Endothelial cell of umbilical vein (primary cell): Measurements from ENCODE around the gene OCA2. TPM values are rescaled to one million over a fixed set of nuclear protein-coding genes. Genes with fewer than 3 reads are reported as not detected.

ENCODE experiments used
- BruUV-seq: library from RNA; stranded (reverse); fragments of 400-500 nt; replicated peaks from 2 replicates; lab custom pipeline; 2021; lab: Mats Ljungman, UMichigan
- CTCF ChIA-PET: fragments of 300-600, 350-600 bp; sonication (Branson Sonifier 250); formaldehyde crosslinking; loops from one replicate; lab custom pipeline; 2021; ENCODE audit warnings: antibody characterized with exemption, inconsistent platforms; lab: Charles Lee
- POLR2A ChIA-PET: fragments of 300-600, 350-600 bp; sonication (Branson Sonifier 250); formaldehyde crosslinking; loops from one replicate; lab custom pipeline; 2021; ENCODE audit warnings: antibody characterized with exemption, inconsistent platforms; lab: Charles Lee
- DNase-seq: peaks from one replicate; pipeline ENCODE4 v3.0.0-alpha.2; 2011; ENCODE audit warnings: low read depth, low spot score
- FAIRE-seq: peaks from 2 replicates; lab custom pipeline; 2011; peaks lifted over from hg19 to GRCh38; lab: Jason Lieb, UNC
- H2AFZ ChIP-seq: 2 replicates; pipeline ENCODE4 v1.6.0; 2012; ENCODE audit warnings: low read depth, low read length, control low read depth, inconsistent platforms
- H3K27ac ChIP-seq: 2 replicates; pipeline ENCODE4 v1.5.1; 2011; ENCODE audit warnings: low read depth, mild to moderate bottlenecking, control low read depth, low read length, moderate library complexity; ENCODE audit not compliant: insufficient read depth
- H3K27me3 ChIP-seq, 2 experiments: 2 replicates each; pipeline versions ENCODE4 v1.6.0 to v1.6.1; 2011; ENCODE audit warnings: low read length in 2 of 2, mixed read lengths in 1 of 2; ENCODE audit not compliant: control insufficient read depth in 2 of 2, insufficient read depth in 2 of 2
- H3K36me3 ChIP-seq, 2 experiments: 2 replicates in 1 of 2; 3 replicates in 1 of 2; pipeline ENCODE4 v1.5.1; 2011; ENCODE audit warnings: low read length in 2 of 2, mild to moderate bottlenecking in 1 of 2, moderate library complexity in 1 of 2; ENCODE audit not compliant: control insufficient read depth in 2 of 2, insufficient read depth in 2 of 2; ENCODE audit errors: extremely low read depth in 1 of 2
- H3K4me1 ChIP-seq: 3 replicates; pipeline ENCODE4 v1.5.1; 2011; ENCODE audit warnings: mild to moderate bottlenecking, low read length; ENCODE audit not compliant: control insufficient read depth, insufficient read depth; ENCODE audit errors: extremely low read depth
- H3K4me2 ChIP-seq: 2 replicates; pipeline ENCODE4 v1.6.1; 2011; ENCODE audit warnings: low read length, control low read depth, mixed read lengths; ENCODE audit not compliant: insufficient read depth
- H3K4me3 ChIP-seq, 3 experiments: fragments of 200-600 bp in 1 of 3; sonication (generic), shearing (Covaris generic) in 1 of 3; replicated peaks in 1 of 3; 2 replicates each; pipeline ENCODE4 v1.5.1; 2011 to 2016; ENCODE audit warnings: control low read depth in 3 of 3, low read length in 3 of 3, mild to moderate bottlenecking in 2 of 3, inconsistent platforms in 1 of 3, low read depth in 1 of 3, moderate library complexity in 1 of 3; ENCODE audit not compliant: insufficient read depth in 1 of 3
- H3K79me2 ChIP-seq: 2 replicates; pipeline ENCODE4 v1.6.0; 2012; ENCODE audit warnings: low read length, inconsistent platforms; ENCODE audit not compliant: control insufficient read depth, insufficient read depth
- H3K9ac ChIP-seq: replicated peaks from 2 replicates; pipeline ENCODE3; 2011; ENCODE audit warnings: low read length, control low read depth; ENCODE audit not compliant: insufficient read depth; ENCODE audit errors: extremely low read depth
- H3K9me1 ChIP-seq: replicated peaks from 3 replicates; pipeline ENCODE4 v1.6.0; 2011; ENCODE audit warnings: mild to moderate bottlenecking, low read length; ENCODE audit not compliant: control insufficient read depth, insufficient read depth; ENCODE audit errors: extremely low read depth
- H3K9me3 ChIP-seq: replicated peaks from 2 replicates; pipeline ENCODE4 v1.5.1; 2012; ENCODE audit warnings: low read length, inconsistent platforms; ENCODE audit not compliant: control insufficient read depth, insufficient read depth
- H4K20me1 ChIP-seq: replicated peaks from 2 replicates; pipeline ENCODE3; 2011; ENCODE audit warnings: mild to moderate bottlenecking, low read length; ENCODE audit not compliant: control insufficient read depth, insufficient read depth; ENCODE audit errors: extremely low read depth
- CTCF ChIP-seq, 2 donors: IDR thresholded peaks; 1 replicate in 1 of 2; 2 replicates in 1 of 2; pipeline ENCODE4 v1.5.1; 2011; ENCODE audit warnings: low read length in 2 of 2, mild to moderate bottlenecking in 2 of 2, moderate library complexity in 2 of 2, control low read depth in 1 of 2, inconsistent platforms in 1 of 2, low read depth in 1 of 2; ENCODE audit not compliant: insufficient read depth in 1 of 2; ENCODE audit errors: extremely low read depth in 1 of 2
- EZH2 ChIP-seq: IDR thresholded peaks from 2 replicates; pipeline ENCODE4 v1.6.1; 2012; ENCODE audit warnings: borderline replicate concordance, low read depth, mild to moderate bottlenecking, moderate library complexity, low read length, inconsistent platforms; ENCODE audit not compliant: severe bottlenecking
- GATA2 ChIP-seq: IDR thresholded peaks from 2 replicates; pipeline ENCODE4 v1.7.0; 2011; ENCODE audit warnings: low read depth, mild to moderate bottlenecking, moderate library complexity, mixed read lengths, low read length; ENCODE audit not compliant: insufficient read length, insufficient read depth
- JUN ChIP-seq: IDR thresholded peaks from 2 replicates; pipeline ENCODE4 v1.6.1; 2011; ENCODE audit warnings: borderline replicate concordance, low read depth; ENCODE audit not compliant: insufficient read length, insufficient read depth
- POLR2AphosphoS5 ChIP-seq: IDR thresholded peaks from 2 replicates; pipeline ENCODE4 v1.6.1; 2012; ENCODE audit warnings: low read depth, mild to moderate bottlenecking, control low read depth, low read length, moderate library complexity; ENCODE audit not compliant: insufficient read depth
- dilution Hi-C: fragments of 300-500 bp; cut with MboI; formaldehyde crosslinking; loops from one replicate; pipeline ENCODE4 v1.15.0; 2019; ENCODE audit warnings: low sequenced_read_pairs; ENCODE audit not compliant: extremely low pct_ligation_motif_present
- intact Hi-C: fragments of 100-400 bp; cut with micrococcal nuclease; formaldehyde crosslinking; loops from one replicate; pipeline ENCODE4 v1.10.0; 2022
- polyA plus RNA-seq, 4 experiments: library from polyadenylated mRNA; depleted of rRNA in 3 of 4; stranded (reverse) in 3 of 4; unstranded in 1 of 4; fragments of >200 nt; gene quantifications; 2 replicates each; pipeline versions ENCODE4 v1.2.1 to v1.2.3, GENCODE V29; 2011 to 2012; ENCODE audit warnings: missing spikeins in 1 of 4
- total RNA-seq: library from RNA; stranded (reverse); gene quantifications from 2 replicates; pipeline ENCODE4 v1.2.3, GENCODE V29; 2021

OCA2 gene
- total and polyA plus RNA-seq, 2 donors (not counting 3 experiments of a cell fraction or from before 2014, with no cell fraction given): not detected

DNA sequence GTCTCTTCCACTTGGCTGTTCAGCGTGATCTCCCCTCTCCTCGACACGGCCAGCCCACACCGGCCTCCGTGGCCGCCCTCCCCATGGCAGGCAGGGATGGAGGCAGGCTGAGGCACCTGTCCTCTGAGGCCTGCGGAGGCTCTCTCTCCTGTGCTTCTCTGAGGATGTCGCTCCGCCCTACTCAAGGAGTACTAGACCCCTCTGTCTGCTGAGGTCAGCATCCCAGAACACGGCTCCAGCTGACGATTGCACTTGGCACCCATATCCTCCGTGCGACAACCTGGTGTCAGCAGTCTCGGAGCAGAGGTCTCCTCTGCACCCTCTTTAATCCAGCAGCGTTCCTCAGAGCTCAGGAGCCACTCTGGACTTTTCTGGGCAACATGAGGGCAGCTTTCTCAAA is 322.6 kb downstream of the OCA2 start:
- no peaks in the 10 kb centered on the region for H3K36me3 ChIP-seq
- H3K9ac ChIP-seq: no peak overlapping the region
- dilution Hi-C loops (no loop called here), intact Hi-C loops (no loop called here)
- no peak for FAIRE-seq
- H3K79me2 ChIP-seq: no peaks in the 10 kb centered on the region
- H3K9me3 ChIP-seq: peaks cover 17% of the 10 kb centered on the region
- ChIA-PET CTCF (no interaction called here), POLR2A (no interaction called here)
- no peaks in the 10 kb centered on the region for H3K9me1 ChIP-seq
- TF ChIP-seq GATA2 (no peak), POLR2AphosphoS5 (no peak), CTCF (IDR thresholded peaks at IDR 0.05; ENCODE audit: extremely low read depth in 1 of 2, insufficient read depth in 1 of 2, low read depth in 1 of 2, low read length in 2 of 2) (no peak), JUN (no peak)
- H3K4me3 ChIP-seq: no peak overlapping the region
- H2AFZ ChIP-seq: no peak overlapping the region
- DNase-seq: no peak
- no peaks in the 10 kb centered on the region for H4K20me1 ChIP-seq
- no peak overlapping the region for H3K4me2 ChIP-seq
- BruUV-seq: no TSS peak
- H3K4me1 ChIP-seq: no peaks in the 10 kb centered on the region
- H3K27ac ChIP-seq: no peak overlapping the region
- H3K27me3 ChIP-seq: no peaks in the 10 kb centered on the region

GRCh38 chr15:27774638-27775037 is 324.5 kb downstream of the OCA2 start:
- ChIA-PET POLR2A (no interaction called here), CTCF (no interaction called here)
- TF ChIP-seq EZH2 (no peak), CTCF (IDR thresholded peaks at IDR 0.05; ENCODE audit: extremely low read depth in 1 of 2, insufficient read depth in 1 of 2, low read depth in 1 of 2, low read length in 2 of 2) (no peak)
- FAIRE-seq: no peak
- Histone ChIP-seq H3K9me3 (peaks cover 11% of the 10 kb centered on the region), H3K27ac (no peak overlapping the region), H3K79me2 (no peaks in the 10 kb centered on the region), H3K9me1 (no peaks in the 10 kb centered on the region), H3K4me2 (no peak overlapping the region), H3K4me1 (no peaks in the 10 kb centered on the region), H3K27me3 (no peaks in the 10 kb centered on the region), H3K36me3 (no peaks in the 10 kb centered on the region), H4K20me1 (no peaks in the 10 kb centered on the region), H2AFZ (no peak overlapping the region), H3K4me3 (no peak overlapping the region), H3K9ac (no peak overlapping the region)
- no TSS peak for BruUV-seq
- dilution Hi-C loops: no loop called here
- DNase-seq: no peak
- intact Hi-C loops: no loop called here
